Hematopoietic multipotent progenitor cell treated with erythropoietin and hydrocortisone succinate and interleukin-3 and kit ligand, for 17 days (in vitro differentiated cells): ENCODE data around the gene DHRS9.

Source experiments
- DNase-seq: peaks from one replicate; pipeline ENCODE4 v3.0.0-alpha.2; 2015; ENCODE audit warnings: low spot score

Gene DHRS9

DNA sequence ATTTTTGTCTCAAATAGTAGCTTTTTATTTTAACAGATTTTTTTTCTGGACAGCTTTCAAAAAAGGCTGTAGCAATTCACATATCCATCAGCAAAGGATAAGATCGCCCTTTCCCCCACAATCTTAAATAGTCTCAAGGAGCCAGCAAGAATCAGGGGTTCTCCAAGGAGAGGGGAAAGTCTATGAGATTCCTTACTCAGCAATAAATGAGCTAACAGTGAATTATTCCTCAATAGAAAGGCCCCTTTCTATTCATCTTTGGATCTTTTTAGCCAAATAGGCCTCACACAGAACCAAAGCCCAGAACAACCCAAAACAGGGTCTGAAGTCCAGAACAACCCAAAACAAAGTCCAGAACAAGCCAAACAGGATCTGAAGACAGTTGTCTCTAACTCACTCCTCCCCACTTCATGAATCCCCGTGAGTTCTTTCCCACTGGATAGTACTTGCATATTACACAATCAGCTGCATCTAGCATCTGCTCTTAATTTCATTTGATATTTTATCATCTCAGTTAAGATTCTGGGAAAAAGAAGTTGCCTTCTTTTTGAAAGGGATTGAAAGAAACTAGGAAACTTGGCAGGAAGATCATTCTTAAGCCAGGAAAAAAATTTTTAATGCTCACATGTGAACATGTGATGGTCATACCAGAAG is 3.4 kb upstream of the DHRS9 start:
- DNase-seq: no peak

DNA sequence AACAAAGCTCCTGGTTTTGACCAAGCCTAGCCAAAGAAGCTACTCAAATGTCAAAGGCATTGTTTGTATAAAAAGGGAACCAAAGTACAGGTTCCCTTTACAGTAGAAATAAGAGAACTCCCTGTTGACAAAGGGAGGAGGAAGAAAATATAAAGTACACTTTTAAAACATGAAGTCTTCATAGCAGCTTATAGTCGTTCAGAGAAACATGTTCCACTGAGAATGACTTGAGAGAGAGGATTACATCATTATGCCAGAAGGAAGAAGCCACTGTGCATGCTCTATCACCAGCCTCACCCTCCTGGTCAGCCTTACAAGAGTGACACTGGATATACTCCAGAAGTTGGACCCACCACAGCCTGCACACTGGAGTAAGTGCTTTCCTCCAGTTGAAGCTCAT is 2.5 kb upstream of the DHRS9 start:
- no peak for DNase-seq

DNA sequence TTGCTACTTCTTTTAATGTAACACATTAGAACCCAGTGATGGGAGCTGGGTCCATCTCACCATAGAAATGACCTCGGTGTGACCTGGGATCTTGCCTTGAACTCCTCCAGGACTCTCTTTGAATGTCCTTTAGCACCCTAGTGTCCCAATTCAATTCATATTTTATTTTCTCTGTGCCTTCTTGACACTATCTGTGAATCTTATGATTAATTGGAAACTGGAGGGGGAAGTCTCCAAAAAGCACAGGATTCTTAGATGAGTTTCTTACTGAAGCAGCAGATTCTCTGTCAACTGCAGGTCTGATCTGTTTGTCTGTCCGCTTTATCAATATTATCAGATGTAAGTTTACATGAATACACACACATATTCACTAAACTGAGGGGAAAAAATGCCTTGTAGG is 470 bp downstream of the DHRS9 start:
- no peak for DNase-seq

DNA sequence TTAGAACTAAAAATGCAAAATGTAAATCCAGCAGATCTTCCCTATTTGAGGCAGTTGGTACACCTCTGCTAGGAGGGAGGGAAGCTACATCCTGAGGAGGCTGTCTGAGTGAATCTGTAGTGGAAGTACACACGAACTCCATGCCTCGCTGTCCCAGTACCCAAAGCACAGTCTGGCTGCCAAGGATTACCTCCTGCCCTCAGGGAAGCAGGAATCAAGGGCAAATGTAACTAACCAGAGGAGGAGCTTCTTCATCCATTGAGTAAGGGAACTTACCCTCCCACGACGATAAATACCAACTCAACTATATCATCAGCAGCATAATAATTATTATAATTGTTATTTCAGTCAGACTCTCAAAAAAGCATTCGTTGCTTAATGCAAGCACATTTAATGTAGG is 2.1 kb downstream of the DHRS9 start:
- DNase-seq: no peak

DNA sequence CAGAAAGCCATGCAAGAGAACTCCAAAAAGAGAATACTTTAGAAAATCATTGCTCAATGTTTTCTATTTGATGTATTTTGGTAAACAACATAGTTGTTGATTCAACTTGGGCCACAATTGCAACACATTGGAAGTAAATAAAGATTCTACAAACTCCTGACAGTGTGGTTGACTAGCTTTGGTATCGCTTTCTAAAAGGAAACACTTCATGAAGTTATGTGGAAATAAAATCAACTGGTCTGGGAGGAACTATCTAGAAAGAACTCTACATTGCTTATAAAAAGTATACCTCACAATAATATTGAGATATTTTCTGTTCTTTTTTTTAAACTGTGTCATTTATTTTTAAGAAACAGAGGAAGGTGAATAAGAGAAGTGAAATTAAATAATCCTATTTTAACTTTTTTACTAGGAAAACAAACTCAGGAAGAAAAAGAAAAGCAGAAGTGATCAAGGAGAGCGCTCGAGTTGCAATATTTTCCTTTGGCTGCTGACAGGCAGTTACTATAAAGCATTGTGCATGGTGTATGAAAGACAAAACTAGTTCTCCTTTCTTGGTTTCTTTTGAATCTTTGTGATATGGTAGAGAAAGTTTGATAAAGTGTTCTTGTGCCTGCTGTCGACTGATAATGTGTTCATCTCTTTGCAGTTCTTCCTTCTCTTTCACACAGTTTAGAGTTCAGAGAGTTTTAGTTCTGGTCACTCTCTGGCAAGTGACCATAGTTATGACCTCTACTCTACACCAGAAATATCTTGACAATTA is 3.0 kb downstream of the DHRS9 start:
- peak; percentile 10 for DNase-seq

DNA sequence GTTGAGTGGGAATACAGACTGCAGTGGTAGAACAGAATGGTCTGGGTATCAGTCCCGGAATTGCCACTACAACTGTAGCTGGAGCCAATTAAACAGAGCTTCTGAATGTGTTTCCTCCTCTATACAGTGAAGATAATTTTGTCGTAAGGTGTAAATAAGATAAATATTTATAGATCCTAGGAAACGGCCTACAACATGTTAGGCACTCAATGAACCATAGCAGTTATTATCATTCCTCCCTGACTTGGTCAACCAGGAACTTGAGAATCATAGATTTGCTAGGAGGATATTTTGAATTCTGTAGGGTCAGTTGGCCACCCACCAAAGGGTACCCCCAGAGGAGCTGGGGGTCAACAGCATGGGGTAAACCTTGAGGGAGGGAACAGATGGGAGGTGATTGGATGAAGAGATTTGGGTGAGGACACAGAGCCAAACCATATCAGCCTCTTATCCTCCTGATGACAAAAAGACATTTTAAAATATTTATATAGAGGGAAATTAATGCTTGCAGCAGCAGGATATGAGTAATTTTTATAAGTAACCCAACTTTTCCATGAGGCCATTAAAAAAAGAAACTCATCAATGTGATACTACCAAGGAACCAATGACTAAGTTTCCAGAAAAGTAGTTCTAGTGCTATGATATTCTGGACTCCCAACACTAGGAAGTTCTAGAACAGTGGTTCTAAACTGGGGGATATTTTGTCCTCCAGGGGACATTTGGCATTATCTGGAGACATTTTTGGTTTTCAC is 4.0 kb downstream of the DHRS9 start:
- DNase-seq: no peak

DNA sequence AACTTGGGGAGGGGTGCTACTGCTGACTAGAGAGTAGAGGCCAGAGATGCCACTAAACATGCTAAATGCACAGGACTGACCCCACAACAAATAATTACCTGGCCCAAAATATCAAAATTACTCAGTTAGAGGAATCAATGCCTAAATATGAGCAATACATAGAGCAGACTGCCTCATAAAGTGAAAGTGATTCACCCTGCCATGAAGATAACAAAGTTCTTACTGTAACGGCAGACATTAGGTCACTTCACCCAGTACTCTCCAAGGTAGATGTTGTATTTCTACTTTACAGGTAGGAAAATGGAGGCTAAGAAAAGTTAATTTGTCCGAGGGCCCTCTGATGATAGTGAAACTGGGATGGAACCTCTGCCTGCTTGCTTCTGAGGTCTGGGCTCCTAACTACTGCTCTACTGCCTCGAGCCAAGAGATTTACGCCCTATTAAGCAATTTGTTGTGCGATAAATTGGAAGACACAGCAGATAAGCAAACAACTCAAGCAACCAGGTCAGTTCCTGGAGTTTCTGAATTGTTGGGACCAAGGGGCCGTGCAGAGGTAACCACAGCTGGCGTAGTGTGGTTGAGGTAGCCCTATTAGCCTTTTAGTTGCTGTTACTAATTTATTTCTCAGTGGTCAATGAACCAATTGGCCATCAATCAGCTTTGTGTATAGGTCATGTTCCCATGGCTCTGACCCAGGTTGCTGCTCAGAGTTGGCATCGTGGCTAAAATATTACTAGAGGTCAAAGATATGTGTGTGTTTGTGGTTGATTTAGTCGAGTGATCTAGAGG is 4.8 kb downstream of the DHRS9 start:
- no peak for DNase-seq

DNA sequence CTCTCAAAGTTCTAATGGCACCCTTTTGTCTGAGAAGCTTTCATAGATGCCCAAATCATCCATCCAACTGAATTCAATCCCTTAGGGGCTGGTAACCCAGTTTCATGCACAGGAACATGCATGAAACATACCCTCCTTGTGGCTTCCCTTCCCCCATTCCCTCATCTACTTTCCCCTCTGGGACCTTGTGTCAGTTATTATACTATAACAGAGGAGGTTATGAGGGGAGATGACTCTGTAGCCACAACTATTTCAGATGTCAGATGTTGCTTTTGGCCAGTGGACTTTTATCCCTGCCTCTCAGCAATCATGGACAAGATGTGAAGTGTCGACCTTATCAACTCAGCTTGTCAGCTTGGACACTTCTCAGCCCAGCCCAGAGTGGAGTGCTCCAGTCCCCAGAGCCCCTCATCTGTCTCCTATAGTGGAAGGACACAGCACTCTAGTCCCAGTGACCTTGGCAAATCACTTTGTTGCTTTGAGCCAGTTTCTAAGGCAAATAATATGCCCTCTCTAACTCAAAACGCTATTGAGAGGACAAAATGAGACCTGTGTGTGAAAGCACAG is 8.4 kb downstream of the DHRS9 start:
- no peak for DNase-seq

DNA sequence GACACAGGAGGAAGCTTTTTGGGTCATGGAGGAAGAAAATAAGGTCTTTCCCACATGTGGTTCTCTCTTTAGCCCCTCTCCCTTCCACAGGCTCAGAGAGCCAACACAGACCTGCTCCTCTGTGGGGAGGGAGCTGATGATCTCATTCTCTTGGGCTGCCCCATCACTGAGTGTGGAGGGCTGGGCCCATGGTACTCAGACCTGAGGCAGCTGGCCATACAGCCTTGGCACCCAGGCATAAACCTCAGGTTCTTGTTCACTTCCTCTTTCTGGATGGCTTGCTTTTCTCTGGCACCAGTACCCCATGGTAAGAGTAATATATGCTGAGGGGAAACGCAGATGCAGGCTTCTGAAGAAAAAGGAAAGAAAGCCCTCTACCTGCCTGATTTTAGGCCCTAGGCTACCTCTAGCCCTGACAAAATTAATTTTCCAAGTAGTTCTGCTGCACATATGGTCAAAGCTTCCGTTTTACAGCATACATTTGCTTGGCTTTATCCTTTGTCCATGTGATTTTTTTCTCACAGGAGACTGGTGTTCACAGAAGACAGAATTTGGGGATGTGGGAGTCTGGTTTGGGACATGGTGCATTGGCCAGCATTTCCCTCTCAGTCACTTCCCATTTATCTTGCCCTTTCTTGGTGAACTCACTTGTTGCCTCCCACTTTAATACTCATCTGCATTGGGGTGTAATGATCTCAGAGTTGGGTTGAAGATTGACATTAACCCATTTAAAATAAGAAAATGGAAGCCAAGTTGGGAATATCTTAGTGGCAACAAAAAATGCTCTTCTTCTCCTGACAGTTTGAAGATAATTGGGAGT is 11.1 kb downstream of the DHRS9 start:
- DNase-seq: no peak

DNA sequence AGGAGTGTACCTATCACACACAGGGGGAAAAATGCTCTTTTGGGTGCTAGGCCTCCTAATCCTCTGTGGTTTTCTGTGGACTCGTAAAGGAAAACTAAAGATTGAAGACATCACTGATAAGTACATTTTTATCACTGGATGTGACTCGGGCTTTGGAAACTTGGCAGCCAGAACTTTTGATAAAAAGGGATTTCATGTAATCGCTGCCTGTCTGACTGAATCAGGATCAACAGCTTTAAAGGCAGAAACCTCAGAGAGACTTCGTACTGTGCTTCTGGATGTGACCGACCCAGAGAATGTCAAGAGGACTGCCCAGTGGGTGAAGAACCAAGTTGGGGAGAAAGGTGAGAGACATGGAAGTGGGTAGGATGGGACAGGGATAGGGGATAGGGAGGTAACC is 12.2 kb downstream of the DHRS9 start:
- DNase-seq: no peak

DNA sequence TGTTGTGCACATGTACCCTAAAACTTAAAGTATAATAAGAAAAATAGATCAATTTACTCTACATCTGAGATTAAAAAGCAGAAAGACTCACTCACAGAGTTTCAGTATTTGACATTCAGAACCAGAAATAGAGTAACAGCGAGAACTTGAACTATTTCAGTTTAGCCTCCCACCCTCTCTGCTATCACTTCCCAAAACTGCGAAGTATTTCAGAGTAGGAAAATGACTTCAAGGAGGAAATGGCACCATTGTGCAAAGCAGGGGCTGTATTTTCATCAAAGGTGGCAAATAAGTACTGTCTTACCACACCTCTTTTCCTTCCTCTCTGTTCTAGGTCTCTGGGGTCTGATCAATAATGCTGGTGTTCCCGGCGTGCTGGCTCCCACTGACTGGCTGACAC is 13.6 kb downstream of the DHRS9 start:
- DNase-seq: no peak

DNA sequence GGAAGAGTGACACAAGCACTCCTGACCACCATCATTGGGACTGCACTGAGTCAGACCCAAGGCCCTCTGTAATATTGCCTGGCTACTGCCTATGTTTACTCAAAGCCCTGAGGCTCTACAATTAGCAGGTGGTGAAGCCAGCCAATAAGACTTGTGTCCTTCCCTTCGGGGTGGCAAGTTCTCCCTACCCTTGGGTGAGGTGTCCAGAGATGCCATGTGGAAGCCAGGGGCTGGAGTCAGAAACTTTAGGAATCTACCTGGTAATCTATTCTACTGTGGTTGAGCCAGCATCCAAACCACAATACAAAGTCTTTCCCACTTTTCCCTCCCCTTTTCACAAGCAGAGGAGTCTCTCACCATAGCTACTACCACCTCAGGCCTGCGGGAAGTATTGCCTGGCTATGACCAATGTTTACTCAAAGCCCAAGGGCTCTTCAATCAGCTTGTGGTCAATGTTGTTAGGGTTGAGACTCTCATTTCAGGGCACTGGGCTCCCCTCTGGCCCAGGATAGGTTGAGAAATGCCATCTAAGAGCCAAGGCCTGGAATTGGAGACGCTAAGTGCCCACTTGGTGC is 17.6 kb downstream of the DHRS9 start:
- DNase-seq: no peak

DNA sequence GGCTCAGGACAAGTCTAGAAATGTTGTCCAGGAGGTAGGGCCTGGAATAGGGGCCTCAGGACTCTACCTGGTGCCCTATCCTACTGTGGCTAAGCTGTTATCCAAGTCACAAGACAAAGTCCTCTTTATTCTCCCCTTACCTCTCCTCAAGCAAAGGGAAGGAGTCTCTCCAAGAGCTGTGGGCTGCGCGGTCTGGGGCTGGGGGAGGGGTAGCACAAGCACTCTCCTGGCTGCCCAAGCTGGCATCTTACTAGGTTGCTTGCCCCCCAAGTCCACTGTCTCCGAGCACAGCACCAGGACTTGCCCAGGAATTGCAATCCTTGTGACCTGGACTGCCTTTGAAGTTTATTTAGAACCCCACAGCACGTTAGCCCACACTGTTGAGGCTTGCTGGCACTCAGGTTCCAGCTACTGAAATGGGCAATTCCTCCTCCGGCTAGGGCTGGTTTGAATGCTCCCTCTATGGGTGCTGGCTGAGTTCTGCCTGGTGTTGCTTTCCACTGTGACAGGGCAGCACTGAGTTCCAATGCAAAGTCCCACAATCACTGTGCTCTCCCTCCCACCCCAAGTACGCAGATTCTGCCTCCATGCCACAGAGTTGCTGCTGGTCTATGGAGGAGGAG is 18.5 kb downstream of the DHRS9 start:
- no peak for DNase-seq

DNA sequence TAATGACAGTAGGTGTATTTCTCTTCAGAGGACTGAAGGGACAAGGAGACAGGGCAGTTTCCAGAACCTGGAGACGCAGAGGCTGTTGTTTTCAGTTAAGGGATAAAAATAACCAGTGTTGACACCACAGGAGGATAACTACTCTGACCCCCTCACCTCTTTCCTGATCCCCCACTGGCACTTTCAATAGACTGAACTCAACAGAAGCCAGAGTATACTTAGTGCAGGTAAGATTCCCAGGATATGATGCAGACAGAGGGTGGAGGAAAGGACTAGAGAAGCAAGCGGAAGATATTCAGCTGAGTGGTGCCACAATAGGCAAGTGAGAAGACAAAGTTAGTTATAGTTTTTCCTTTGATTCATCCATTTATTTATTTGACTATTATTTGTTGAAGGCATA is 19.8 kb downstream of the DHRS9 start:
- DNase-seq: no peak

DNA sequence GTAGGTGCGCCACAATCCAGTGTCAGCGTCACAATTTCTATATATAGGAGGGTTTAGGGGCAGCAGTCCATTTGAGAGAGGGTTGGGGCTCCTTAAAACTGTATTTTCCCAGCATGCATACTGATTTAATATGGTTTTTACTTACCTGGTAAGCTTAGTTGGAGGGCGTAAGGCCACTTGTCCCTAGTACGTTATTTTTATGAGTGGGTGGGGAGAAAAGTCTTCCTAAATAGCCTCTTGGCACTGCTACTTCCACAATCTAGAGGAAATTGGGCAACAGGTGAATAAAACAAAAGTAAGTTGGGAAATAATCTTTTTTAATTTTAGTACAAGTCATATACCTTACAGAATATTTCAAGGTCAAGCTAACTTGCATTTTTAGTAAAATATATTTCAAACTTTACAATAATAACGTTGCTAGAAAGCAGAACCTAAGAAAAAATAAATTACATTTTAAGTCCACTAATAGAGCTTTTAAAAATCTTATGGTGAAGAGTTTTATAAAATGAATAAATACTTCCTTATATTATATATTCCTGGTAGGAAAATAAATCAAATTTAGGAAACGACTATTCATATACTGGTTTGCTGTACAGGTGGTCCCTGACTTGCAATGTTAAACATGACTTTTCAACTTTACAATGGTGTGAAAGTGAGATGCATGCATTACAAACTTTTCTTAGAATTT is 20.9 kb downstream of the DHRS9 start:
- DNase-seq: no peak

DNA sequence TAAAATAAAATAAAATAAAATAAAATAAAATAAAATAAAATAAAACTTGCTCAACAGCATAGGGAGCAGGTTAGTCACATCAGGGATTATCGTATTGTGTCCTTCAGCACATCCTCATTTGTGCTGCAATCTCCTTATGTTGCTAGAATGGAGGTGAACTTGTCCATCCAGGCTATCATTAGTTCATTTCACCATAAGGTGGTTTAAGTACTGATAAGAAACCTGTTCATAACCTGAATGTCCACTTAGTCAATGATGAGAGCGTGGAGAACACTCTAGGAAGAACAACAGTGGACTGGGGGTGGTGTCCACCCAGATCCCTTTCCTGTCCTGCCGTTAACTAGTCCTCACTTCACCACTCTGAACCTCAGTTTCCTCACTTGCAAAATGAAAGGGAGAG is 21.9 kb downstream of the DHRS9 start:
- DNase-seq: no peak

DNA sequence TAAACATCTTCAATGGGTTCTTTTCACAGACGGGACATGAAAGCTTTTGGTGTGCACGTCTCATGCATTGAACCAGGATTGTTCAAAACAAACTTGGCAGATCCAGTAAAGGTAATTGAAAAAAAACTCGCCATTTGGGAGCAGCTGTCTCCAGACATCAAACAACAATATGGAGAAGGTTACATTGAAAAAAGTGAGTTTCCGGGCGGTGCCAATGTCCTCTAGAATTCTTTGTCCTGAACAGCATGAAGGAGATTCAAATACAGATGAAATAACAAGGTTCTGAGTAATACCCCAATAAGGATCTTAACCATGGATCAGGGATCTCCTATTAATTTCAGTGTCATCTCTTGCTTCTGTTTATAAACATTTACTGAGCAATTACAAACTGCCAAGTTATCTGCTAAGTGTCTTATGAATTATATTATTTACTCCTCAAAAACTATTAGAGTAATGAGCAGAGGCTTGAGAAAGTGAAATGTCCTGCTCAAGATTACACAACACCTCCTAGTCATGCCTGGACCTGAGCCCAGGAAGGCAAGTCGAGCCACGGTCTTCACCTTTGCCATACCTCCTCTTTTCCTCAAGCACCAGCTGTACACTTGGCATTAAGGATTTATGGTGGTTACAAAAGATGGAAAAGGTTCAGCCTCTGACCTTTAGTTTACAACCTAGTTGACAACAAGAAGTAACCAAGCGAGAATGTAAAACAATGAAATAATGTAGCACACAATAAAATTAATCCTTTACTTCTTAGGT is 22.6 kb downstream of the DHRS9 start:
- DNase-seq: no peak

DNA sequence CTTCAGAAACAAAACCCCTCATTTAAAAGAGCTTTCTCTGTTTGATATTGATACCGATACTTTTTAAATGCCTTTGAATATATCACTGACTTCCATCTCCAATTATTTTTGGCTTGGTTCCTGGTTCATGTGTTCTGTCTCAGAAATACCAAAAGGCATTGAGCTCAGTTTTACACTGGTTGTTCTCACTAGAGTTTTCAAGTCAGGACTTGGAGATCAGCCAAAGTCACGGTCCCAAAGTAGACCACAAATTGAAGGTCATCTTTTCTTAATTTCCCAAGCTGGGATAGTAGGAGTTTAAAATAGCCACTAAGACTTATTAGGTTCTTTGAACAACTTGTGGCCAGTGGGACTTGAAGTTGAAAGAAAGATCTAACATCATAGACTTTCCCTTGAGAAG is 24.2 kb downstream of the DHRS9 start:
- DNase-seq: no peak

DNA sequence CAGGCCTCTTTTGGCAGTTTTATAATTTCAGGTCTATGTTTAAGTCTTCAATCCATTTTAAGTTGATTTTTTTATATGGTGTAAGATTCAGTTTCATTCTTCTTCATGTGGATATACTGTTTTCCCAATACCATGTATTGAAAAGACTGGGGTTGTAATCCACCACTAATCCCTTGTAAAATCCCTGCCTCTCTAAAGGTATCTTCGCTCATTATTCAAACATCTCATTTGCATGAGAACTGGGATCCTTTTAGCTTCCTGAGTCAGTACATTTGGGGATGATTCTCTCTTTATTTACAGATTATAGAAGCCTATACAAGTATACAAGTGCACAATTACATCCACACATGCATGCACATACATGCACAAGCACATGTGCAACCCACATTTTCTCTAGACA is 25.3 kb downstream of the DHRS9 start:
- DNase-seq: no peak
